ENCODE results near the gene CYP2F1.
"Not testable (repeated sequence)": the region's sequence is repeated elsewhere in the genome, so short reads cannot be mapped to it uniquely, and the experiment has no call there.

The CYP2F1 gene

GRCh38 chr19:41127801-41128300 is 13.6 kb downstream of the CYP2F1 start:
- DNase-seq (ENCODE audit: low read depth) = peak; percentile 82
- TF ChIP-seq, protein P1, sequence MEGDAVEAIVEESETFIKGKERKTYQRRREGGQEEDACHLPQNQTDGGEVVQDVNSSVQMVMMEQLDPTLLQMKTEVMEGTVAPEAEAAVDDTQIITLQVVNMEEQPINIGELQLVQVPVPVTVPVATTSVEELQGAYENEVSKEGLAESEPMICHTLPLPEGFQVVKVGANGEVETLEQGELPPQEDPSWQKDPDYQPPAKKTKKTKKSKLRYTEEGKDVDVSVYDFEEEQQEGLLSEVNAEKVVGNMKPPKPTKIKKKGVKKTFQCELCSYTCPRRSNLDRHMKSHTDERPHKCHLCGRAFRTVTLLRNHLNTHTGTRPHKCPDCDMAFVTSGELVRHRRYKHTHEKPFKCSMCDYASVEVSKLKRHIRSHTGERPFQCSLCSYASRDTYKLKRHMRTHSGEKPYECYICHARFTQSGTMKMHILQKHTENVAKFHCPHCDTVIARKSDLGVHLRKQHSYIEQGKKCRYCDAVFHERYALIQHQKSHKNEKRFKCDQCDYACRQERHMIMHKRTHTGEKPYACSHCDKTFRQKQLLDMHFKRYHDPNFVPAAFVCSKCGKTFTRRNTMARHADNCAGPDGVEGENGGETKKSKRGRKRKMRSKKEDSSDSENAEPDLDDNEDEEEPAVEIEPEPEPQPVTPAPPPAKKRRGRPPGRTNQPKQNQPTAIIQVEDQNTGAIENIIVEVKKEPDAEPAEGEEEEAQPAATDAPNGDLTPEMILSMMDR (conservative IDR thresholded peaks at IDR 0.05; ENCODE audit: low read depth, low read length) = peak; percentile 42

GRCh38 chr19:41128692-41129091 is 14.5 kb downstream of the CYP2F1 start:
- no peak overlapping the region for H3K4me3 ChIP-seq (ENCODE audit: low read depth, low read length)
- TF ChIP-seq, protein P1 (conservative IDR thresholded peaks at IDR 0.05; ENCODE audit: low read depth, low read length) = no peak
- DNase-seq (ENCODE audit: low read depth) = no peak

More at GRCh38 chr19:41127801-41128300, 13.6 kb downstream of the CYP2F1 start:
- H3K4me3 ChIP-seq (ENCODE audit: low read depth, low read length) = not testable (repeated sequence)

- TF ChIP-seq, protein P1 (conservative IDR thresholded peaks at IDR 0.05; ENCODE audit: low read depth, low read length) = no peak
- H3K4me3 ChIP-seq (ENCODE audit: low read depth, low read length) = no peak overlapping the region
- DNase-seq (ENCODE audit: low read depth) = no peak
Measured at GRCh38 chr19:41131186-41131585, 17.0 kb downstream of the CYP2F1 start.

- DNase-seq (ENCODE audit: low read depth) = no peak
- H3K4me3 ChIP-seq (ENCODE audit: low read depth, low read length) = no peak overlapping the region
- TF ChIP-seq, protein P1 (conservative IDR thresholded peaks at IDR 0.05; ENCODE audit: low read depth, low read length) = no peak
Measured at GRCh38 chr19:41133260-41133659, 19.0 kb downstream of the CYP2F1 start.

GRCh38 chr19:41134616-41135015 is 20.4 kb downstream of the CYP2F1 start:
- H3K4me3 ChIP-seq (ENCODE audit: low read depth, low read length) = no peak overlapping the region
- no peak for DNase-seq (ENCODE audit: low read depth)
- TF ChIP-seq, protein P1 (conservative IDR thresholded peaks at IDR 0.05; ENCODE audit: low read depth, low read length) = no peak

DNA sequence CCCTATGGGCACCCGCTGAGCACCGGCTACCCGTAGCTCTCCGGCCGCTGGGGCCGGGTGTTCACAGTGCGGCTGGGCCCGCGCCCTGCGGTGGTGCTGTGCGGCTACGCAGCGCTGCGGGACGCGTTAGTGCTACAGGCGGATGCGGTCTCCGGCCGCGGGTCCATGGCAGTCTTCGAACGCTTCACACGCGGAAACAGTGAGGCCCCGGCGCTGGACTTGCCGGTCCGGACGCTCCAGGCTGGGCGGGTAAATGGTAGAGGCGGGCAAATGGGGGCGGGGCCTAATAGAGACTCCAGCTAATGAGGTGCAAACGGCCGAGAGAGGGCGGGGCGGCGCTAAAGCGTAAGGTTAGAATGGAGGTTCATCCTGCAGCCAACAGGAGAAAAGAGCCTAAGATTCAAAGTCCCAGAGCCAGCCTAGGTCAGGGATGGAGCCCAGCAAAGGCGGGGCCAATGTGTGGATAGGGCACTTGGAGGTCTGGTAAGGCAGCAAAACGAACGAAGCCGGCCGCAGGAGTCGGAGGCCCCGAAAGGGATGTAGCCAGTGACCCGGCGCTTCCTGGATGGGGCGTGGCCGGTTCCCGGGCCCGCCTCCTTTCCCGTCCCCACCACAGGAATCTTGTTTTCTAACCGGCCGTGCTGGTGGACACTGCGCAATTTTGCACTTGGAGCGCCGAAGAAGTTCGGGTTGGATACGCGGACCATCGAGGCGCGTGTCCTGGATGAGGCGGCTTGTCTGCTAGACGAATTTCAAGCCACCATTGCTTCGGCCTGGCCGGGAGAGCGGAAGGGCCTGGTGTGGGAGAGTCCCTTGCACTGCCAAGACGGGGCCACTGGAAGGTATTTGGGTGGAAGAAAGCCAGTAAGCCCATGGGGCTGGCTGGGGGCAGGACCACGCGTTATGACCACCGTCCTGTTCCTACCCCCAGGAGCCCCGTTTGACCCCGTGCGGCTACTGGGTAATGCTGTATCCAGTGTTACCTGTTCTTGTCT is 21.5 kb downstream of the CYP2F1 start:
- peak overlapping the region; percentile 53 for H3K4me3 ChIP-seq (ENCODE audit: low read depth, low read length)
- peak; percentile 55 for DNase-seq (ENCODE audit: low read depth)

DNA sequence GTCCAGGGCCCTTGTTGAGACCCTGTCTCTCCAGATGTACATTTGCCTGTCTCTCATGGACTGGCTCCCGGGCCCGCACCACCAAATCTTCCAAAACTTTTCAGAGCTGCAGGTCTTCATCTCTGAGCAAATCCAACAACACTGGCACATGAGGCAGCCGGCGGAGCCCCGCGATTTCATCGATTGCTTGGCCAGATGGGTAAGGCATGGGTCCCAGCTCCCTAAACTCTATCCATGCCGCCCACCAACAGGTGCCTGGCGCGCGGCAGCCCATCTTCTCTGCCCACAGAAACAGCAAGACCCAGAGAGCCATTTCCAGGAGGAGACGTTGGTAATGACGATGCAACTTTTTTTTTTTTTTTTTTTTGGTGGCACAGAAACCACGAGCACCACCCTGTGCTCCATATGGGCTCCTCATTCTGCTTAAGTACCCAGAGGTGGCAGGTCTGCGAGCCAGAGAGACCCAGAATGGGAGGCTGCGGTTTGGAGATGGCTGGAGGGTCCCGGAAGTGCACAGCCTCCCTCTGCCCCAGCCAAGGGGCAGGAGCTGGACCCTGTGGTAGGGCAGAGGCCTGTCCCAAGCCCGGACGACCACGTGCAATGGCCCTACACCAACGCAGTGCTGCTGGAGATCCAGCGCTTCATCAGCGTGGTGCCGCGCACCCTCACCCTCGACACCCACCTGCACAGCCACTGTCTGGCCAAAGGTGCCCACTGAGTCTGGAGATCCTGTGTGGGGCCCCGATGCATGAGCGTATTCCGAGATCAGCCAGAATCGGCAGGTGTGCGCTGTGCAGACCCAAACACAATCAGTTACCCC is 22.6 kb downstream of the CYP2F1 start:
- TF ChIP-seq, protein P1 (conservative IDR thresholded peaks at IDR 0.05; ENCODE audit: low read depth, low read length) = no peak
- no peak overlapping the region for H3K4me3 ChIP-seq (ENCODE audit: low read depth, low read length)
- DNase-seq (ENCODE audit: low read depth) = no peak

All from choroid plexus epithelial cell (primary cell).